ENCODE measurements around the gene ELF5.

DNA sequence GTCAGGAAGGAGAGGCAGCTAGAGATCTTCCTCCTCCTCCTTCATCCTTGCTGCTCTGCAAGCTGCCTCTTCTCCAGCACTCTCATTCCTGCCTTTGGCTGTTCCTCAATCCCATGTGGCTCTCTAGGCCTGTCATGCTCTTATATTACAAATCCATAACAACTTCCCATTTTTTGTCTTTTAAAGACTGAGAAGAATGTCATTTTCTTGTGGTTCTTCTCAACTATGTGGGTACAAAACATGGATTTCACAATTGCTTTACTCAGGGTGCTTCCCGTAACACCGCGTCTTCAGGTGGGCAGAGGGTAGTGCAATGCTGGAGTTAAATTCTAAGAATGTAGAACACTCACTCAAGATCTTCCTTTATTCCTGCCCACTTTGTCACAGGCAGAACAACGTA lies 81.6 kb downstream of the ELF5 start:
- TF ChIP-seq EZH2 (IDR thresholded peaks at IDR 0.05; ENCODE audit: insufficient read depth, poor library complexity, severe bottlenecking), result no peak
- TF ChIP-seq EZH2phosphoT487 (IDR thresholded peaks at IDR 0.05; ENCODE audit: insufficient read depth, low read depth), result no peak
